Hypothalamus (tissue), 51 donors: ENCODE measurements around the gene HPCA.
"Not testable (repeated sequence)": the region's sequence is repeated elsewhere in the genome, so short reads cannot be mapped to it uniquely, and the experiment has no call there.

ENCODE experiments used
- DNase-seq, 51 donors: peaks; one replicate each; lab custom pipeline; 2025; lab: John Stamatoyannopoulos, UW

The HPCA gene

DNA sequence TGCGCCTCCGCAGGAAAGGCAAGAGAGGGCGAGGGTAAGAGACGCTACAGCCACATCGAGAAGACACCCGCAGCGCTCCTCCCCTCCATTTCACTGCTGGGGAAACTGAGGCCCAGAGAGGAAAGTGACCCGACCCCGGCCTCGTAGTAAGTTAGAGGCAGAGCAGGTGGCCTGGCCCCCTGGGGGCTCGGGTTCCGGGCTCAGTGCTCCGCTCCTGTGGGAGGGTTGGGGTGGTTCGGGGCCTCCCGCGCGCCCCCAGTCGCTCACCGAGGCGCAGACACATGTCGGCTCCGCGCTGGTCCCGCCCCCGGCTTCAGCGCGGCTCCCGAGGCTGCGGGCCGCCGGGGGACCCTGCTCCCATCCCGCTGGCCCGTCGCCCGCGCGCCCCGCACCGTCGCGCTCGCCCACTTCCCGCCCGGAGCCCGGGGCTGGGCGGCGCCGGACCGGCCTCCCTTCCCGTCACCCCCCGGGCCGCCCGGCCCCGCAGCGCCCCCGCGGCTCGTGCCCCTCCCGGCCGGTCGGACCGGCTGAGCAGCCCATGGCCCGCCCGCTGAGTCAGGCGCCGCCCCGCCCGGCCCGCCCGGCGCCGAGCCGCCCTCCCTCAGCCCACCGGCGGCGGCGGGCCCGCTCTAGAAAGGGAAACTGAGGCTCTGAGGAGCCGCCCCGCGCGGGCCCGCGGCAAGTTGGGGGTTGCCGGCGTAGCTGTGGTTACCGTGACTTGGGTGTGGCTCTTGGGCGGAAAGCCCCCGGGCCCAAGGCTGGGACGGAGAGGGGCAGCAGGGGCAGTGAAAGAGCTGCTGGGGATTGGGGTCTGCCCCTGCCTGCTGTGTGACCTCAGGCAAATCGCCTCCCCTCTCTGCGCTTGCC lies 14.9 kb downstream of the HPCA start, which contains the start of gene TMEM54:
TSS of gene TMEM54 (minus strand) at position 434 of the 867 bp plus-strand sequence. CDS start at position 283, 151 bp downstream.
- peak in 19 of 51 donors; percentile 17 to 69 (median 35) for DNase-seq

DNA sequence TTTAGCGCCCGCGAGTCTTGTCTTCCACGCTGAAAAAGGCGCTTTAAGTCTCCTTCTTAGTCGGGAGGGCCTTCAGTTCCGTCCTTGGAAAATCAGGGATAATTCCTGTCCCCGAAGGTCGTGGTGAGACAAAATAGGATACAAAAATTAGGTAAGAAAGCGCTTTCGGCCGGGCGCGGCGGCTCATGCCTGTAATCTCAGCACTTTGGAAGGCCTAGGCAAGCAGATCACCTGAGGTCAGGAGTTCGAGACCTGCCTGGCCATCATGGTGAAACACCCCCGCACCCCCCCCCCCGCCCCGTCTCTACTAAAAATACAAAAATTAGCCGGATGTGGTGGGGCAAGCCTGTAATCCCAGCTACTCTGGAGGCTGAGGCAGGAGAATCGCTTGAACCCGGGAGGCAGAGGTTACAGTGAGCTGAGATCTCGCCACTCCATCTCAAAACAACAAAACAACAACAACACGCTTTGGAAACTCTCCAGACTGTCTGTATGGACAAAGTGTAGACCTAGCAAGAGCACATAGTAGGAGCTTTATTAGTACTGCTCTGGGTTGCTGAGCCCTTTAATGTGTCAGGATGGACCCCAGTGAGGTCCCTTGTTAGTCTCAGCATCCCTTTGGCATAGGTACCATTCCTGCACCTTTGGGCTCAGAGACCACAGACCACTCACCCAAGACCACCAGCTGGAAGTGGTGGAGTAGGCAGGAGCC lies 15.7 kb downstream of the HPCA start:
- no peak for DNase-seq

DNA sequence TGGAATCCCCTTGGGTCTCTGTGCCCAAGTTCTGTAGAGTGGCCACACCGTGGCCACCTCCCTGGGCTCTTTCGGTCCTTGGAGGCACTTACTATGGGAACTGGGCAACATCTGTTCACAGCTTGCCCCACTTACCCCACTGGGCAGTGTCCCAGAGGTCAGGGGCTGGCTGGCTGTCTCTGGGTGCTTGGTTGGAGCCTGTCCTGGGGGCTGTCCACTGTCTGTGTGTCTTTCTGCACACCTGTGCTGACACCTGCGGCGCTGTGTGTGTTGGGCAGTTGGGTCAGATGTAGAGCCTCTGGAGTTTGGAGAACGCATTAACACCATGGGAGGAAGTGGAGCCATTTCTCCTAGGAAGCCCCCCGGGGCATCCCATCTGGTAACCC lies 16.2 kb downstream of the HPCA start:
- DNase-seq = no peak

DNA sequence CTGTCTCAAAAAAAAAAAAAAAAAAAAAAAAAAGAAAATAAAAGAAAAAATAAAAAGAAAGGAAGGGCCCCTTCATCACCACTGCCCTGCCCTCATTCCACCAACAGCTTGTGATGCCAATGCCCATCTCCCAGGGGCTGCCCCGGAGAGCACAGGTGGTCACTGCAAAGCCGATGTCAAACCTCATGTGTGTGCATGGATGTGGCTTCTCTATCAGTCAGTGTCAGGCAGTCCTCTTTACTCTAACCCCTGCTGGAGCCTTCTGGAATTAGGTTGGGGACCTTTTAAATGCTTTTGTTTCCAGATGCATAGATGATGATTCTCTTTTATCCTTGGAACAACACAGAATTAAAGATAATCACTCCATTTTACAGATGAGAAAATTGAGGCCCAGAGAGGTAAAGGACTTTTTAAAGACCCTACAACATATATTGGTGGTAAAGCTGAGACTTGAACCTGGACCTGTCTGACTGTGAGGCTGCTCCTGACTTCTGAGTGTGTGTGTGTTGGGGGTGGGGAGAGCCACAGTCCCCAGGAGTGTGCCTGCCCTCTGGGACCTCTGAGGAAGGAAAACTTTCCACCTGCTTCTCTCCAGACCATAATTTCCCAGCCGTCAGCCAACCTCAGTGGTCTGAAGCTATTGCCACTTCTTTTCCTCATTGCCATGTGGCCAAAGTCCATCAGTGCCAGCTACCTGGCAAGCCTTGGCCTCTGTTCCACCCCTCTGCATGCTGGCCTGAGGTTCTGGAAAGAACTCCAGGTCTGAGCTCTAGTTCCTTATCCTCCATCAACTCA lies 17.9 kb downstream of the HPCA start:
- DNase-seq = no peak

DNA sequence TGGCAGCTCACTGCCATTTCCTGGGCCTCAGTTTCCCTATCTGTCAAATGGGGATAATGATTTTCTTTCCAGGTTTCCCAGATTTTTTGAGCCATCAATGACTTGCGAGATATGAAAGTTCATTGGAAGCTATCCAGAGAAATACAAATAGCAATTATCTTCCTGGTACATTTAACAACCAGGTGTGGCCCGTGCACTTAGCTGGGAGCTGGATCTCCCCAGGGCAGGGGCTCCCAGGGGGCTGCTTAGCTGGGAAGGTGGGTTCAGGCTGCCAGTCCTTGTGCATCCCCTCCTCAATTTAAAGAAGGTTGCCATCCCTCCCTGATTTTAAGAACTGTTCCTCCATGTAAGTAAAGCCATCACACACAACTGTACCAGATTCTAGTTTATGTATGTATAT lies 18.5 kb downstream of the HPCA start:
- DNase-seq = no peak

DNA sequence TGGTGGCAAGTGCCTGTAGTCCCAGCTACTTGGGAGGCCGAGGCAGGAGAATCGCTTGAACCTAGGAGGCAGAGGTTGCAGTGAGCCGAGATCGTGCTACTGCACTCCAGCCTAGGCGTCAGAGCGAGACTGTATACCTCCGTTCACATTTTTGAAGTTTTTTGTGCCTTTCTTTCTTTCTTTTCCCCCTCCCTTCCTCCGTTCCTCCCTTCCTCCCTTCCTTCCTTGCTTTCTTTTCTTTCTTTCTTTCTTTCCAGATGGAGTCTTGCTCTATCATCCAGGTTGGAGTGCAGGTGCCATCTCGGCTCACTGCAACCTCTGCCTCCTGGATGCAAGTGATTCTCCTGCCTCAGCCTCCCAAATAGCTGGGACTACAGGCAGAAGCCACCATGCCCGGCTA lies 19.3 kb downstream of the HPCA start:
- DNase-seq = not testable (repeated sequence)

DNA sequence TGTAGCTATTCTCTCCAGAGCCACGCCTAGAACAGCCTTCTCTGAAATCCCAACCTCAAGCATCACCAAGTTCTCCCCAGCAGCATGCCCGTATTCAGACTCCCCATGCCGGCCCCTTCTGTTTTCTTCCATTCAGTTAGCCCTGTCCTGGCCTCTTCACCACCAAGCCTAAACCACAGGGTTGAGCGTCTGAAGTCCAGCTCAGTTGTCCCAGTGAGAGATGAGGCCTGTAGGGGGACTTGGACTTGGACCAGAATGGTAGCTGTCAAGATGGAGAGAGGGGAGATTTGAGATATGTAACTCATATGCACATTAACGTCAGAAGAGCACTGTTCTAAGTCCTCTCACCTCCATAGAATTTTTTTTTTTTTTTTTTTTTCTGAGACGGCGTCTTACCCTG lies 20.4 kb downstream of the HPCA start:
- no peak for DNase-seq

DNA sequence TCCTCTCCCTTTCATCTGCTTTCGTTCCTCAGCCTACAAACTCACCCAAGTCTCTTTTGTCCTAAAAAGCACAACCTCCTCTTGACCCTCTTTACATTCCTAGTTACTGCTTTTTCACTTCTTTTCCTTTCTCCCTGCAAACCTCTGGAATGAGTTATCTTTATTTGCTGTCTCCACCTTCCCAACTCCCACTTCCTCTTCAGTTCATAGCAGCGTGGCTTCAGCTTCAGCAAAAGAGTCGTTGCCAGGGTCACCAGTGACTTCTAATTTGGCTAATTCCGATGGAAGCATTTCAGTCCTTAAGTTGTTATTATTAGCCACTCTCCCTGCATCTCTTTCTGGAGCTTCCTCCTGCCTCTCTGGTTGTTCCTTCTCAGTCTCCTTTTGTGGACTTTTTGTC lies 21.1 kb downstream of the HPCA start:
- DNase-seq = no peak

DNA sequence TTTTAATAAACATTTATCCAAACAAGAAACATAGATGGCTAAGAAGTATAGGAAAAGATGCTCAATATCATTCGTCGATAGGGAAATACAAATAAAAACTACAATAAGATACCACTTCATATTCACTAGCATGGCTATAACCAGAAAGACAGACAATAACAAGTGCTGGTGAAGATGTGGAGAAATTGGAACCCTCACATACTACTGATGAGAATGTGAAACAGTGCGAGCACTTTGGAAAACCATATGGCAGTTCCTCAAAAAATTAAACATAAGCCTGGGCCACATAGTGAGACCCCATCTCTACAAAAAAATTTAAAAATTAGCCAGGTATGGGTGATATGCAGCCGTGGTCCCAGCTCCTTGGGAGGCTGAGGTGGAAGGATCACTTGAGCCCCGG lies 24.0 kb downstream of the HPCA start:
- DNase-seq = no peak

DNA sequence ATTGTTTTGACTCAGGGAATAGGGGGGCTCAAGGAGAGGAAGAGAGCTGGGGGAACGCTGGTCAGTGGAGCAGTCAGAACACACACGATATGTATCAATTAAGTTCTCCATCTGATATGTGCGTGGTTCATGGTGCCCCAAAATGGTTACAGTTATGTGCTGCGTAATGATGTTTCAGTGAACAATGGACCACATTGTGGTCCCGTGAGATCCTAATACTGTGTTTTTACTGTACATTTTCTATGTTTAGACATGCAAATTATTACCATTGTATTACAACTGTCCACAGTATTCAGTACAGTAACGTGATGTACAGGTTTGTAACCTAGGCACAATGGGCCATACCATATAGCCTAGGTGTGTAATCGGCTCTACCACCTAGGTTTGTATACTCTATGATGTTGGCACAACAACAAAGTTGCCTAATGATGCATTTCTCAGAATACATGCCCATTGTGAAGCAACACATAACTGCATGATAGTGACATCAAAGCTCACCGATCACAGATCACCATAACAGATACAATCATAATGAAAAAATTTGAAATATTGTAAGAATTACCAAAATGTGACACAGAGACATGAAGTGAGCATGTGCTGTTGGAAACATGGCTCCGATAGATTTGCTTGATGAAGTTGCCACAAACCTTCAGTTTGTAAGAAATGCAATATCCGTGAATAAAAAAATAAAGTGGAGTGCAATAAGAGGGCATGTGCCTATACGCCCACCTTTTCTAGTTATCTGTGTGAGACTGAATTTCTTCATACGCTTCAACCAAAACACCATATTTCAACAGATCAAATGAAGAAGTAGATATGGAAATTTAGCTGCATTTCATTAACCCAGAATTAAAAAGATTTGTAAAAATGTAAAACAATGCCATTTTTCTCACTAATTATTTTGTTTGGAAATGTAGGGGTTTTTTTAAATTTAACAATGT lies 29.7 kb downstream of the HPCA start:
- no peak for DNase-seq

DNA sequence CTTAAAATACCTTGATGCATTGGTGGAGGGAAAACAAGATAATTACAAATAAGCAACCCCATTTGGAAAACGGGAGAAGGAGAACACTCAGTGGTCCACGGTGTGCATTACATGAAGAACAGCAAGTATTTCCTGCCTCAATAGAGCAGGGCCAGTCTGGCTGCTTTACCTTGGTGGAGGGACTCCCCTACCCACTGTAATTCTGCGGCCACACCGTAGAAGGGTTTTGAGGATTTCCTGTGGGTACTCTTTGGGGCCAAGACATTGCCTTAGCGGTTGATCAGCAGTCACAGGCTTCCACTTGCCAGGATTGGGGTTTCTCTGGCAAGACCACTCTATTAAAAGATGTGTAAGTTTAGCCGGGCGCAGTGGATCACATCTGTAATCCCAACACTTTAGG lies 31.2 kb downstream of the HPCA start:
- no peak for DNase-seq

DNA sequence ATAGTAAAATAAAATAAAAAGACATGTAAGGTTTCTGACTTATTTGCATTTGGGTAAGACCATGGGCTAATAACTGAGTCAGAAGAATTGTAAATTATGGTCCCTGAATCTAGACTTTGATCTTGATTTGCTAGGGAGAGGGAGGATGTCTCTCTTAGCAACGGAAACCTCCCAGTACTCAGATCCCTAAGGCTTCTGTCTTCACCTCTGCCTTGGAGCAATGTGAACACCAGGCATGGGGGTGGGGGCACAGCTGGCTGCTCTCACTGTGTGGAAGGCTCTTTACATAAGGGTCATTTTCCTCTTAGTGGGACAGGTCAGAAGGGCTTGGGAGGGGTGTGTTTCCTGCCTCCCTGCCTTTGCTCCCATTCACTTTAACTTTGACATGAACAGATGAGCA lies 31.9 kb downstream of the HPCA start:
- no peak for DNase-seq

DNA sequence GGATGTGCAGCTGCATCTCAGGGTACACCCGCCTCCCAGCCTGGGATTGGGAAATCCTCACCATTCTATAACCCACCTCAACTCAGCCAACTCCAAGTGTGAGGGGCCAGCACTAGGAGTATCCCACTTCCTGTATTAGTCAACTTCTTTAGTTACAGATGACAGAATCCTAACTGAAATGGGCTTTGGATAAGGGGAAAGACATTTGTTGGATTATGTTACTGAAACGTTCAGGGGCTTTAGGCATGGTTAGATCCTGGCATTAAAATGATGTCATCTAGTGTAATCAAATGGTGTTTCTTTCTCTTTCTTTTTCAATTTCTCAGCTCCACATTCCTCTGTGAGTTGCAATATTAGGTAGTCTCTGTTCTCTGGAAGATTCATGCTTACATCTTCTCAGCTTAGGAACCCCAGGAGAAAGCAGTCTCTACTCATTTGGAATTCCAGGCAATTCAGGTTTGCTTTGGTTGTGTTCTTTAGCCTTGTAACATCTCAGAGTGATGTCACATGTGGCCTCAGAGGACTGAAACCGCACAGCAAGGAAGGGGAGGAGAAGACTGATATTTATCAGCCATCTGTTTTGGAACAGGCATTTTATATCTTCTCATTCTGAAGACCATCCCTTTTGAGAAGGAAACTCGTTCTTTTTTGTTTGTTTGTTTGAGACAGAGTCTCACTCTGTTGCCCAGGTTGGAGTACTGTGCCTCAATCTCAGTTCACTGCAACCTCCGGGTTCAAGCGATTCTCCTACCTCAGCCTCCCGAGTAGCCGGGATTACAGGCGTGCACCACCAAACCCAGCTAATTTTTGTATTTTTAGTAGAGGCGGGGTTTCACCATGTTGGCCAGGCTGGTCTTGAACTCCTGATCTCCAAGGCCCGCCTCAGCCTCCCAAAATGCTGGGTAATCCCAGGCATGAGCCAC lies 33.8 kb downstream of the HPCA start:
- no peak for DNase-seq

DNA sequence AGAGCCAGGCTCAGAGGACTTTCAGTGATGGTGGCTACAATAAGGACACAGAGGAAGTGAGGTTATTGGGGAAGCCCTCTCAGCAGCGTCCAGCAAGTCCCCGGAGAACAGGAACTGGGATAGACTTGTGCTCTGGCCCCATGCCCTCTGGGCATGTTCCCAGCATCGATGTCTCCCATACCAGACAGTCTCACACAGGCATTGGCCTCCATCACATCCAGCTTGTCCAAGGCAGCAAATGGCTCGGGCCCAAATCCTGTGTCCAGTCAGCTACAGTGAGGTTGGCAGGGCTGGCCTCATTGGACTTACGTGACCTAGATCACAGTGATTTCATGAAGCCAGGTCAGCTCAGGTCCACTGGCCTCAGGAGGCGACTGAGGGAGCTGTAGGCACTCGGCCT lies 34.5 kb downstream of the HPCA start:
- DNase-seq = peak in 2 of 51 donors; percentile 7 to 26

DNA sequence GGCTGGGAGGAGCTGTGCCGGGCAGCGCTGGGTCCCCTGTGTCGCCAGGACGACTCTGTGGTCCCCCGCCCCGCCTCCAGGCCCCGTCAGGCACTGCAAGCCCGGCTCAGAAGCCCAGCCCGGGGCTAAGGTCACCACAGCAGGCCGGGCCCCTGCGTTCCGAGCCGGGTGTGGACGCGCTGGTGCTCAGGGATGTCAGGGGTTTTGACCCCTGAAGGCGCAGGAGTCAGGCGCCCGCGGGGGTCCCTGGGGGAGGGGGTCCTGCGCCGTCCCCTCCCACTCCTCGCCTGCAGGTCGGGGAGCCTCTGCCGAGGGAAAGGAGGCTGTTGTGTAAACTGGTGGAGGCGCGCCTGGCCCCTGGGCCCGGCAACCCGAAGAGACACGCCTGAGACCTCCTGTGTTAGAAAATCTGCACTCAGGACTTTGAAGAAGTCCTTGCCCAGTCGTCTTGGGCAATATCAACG lies 38.6 kb downstream of the HPCA start:
- DNase-seq = peak in 5 of 51 donors; percentile 5 to 18 (median 12)

DNA sequence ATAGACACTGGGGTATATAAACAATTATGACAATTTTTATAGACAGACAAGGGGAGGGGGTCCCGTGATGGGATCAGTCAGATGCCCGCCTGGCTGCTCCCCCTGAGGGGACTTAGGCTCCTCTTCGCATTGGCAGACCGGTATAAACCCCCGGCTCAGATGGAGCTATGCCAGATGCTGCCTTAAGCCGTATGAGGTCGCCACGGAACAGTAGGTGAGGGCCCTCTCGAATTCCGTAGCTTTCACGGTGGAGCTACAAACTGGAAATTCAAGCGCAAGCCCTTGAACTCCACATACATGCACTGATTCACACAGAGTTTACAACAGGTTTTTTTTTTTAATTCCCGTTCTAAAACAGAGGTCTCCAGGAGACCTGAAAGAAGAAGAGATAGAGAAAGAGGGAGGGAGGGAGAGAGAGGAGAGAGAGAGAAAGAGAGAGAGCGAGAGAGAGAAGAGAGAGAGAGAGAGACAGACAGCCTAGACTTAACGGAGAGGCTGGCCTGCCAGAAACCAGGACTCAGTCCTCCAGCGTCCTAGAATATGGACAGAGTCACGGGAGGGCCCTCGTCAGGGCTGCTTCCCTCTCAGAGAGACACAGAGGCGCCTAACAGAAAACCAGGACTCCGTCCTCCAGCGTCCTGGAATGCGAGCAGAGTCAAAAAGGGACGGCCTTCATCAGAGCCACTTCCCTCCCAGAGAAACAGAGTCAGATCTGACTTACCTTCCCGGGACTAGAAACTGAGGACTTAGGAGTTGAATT lies 39.3 kb downstream of the HPCA start:
- peak in 1 of 51 donors; percentile 5 for DNase-seq

DNA sequence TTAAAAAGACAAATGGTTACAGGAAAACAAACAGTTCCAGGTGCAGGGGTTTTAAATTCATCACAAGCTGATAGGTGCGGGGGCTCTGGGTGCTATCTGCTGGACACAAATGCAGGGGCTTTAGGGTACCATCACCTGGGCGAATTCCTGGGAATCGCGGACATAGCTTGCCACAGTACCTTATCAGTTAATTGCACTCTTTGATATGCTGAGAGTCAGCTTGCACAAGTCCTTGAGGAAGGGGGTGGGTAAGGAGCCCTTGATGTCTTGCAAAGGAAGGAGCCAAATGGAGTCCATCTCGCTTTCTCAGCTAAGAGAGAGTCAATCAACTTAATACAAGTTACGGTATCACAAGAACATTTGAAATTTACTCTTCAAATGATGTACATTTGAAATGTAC lies 40.3 kb downstream of the HPCA start:
- no peak for DNase-seq

DNA sequence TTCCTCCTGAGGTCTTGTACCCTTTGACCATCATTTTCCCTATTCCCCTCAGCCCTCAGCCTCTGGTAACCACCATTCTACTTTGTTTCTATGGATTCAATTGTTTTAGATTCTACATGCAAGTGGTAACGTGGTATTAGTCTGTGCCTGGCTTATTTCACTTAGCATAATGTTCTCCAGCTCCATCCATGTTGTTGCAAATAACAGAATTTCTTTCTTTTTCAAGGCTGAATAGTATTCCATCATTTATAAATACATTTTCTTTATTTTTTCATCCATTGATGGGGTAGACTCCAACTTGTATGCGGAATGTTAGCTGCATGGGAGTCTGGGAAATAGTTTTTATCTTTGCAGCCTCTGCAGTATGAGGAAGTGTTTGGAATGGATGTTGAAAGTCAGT lies 41.1 kb downstream of the HPCA start:
- no peak for DNase-seq
